RWPE2 (cell line): Measurements from ENCODE around the gene MT1H.

Experiments
- ATAC-seq: fragments of 200-7000 bp; cut with Tn5 transposase; 3 replicates; pipeline ENCODE4 v1.9.1; 2021; ENCODE audit warnings: low read depth
- DNase-seq: peaks from one replicate; pipeline ENCODE4 v3.0.0-alpha.2; 2020; ENCODE audit warnings: low spot score
- H3K27ac ChIP-seq: fragments of 450-650 bp; 2 replicates; pipeline ENCODE4 v1.5.1; 2017; ENCODE audit warnings: mild to moderate bottlenecking; ENCODE audit not compliant: poor library complexity, severe bottlenecking
- H3K27me3 ChIP-seq: fragments of 250-450 bp; sonication (Bioruptor Pico); 2 replicates; pipeline ENCODE4 v1.5.1; 2021; ENCODE audit warnings: mild to moderate bottlenecking, moderate library complexity; ENCODE audit not compliant: insufficient read depth, poor library complexity, severe bottlenecking
- H3K36me3 ChIP-seq: fragments of 250-450 bp; sonication (Bioruptor Pico); 2 replicates; pipeline ENCODE4 v1.5.1; 2020; ENCODE audit warnings: low read depth, mild to moderate bottlenecking, moderate library complexity
- H3K4me1 ChIP-seq: fragments of 250-450 bp; sonication (Bioruptor Pico); 2 replicates; pipeline ENCODE4 v1.5.1; 2021; ENCODE audit warnings: mild to moderate bottlenecking, moderate library complexity; ENCODE audit not compliant: insufficient read depth, poor library complexity, severe bottlenecking
- H3K4me3 ChIP-seq: fragments of 250-450 bp; sonication (Bioruptor Pico); 2 replicates; pipeline ENCODE4 v1.5.1; 2021; ENCODE audit warnings: mild to moderate bottlenecking, moderate library complexity; ENCODE audit not compliant: severe bottlenecking
- H3K9me3 ChIP-seq: fragments of 250-450 bp; sonication (Bioruptor Pico); 2 replicates; pipeline ENCODE4 v1.5.1; 2021; ENCODE audit warnings: mild to moderate bottlenecking, moderate library complexity; ENCODE audit not compliant: severe bottlenecking
- CTCF ChIP-seq: fragments of 450-650 bp; IDR thresholded peaks from one replicate; pipeline ENCODE4 v1.5.1; 2017; ENCODE audit warnings: mild to moderate bottlenecking, moderate library complexity; ENCODE audit not compliant: poor library complexity, severe bottlenecking

Gene MT1H

GRCh38 chr16:56632848-56633365 lies 36.7 kb upstream of the MT1H start:
- no peaks in the 10 kb centered on the region for H3K27me3 ChIP-seq
- H3K4me3 ChIP-seq, result no peak overlapping the region
- no peak for ATAC-seq

GRCh38 chr16:56633535-56633934 lies 36.1 kb upstream of the MT1H start:
- Histone ChIP-seq H3K27me3 (no peaks in the 10 kb centered on the region), H3K27ac (no peak overlapping the region), H3K4me3 (no peak overlapping the region), H3K4me1 (no peaks in the 10 kb centered on the region), H3K9me3 (no peaks in the 10 kb centered on the region), H3K36me3 (no peaks in the 10 kb centered on the region)
- no peak for TF ChIP-seq CTCF
- DNase-seq, result no peak
- ATAC-seq, result no peak

More at GRCh38 chr16:56632848-56633365, 36.7 kb upstream of the MT1H start:
- DNase-seq, result no peak
- Histone ChIP-seq H3K4me1 (no peaks in the 10 kb centered on the region), H3K27ac (no peak overlapping the region), H3K9me3 (no peaks in the 10 kb centered on the region), H3K36me3 (no peaks in the 10 kb centered on the region)
- TF ChIP-seq CTCF, result no peak

GRCh38 chr16:56634715-56635440 lies 34.7 kb upstream of the MT1H start:
- Histone ChIP-seq H3K27me3 (no peaks in the 10 kb centered on the region), H3K9me3 (no peaks in the 10 kb centered on the region), H3K4me1 (no peaks in the 10 kb centered on the region), H3K27ac (no peak overlapping the region), H3K4me3 (no peak overlapping the region), H3K36me3 (no peaks in the 10 kb centered on the region)
- no peak for DNase-seq
- no peak for TF ChIP-seq CTCF
- ATAC-seq, result no peak

GRCh38 chr16:56635441-56635967 lies 34.1 kb upstream of the MT1H start:
- H3K36me3 ChIP-seq, result no peaks in the 10 kb centered on the region
- H3K9me3 ChIP-seq, result no peaks in the 10 kb centered on the region
- H3K27ac ChIP-seq, result no peak overlapping the region
- no peaks in the 10 kb centered on the region for H3K4me1 ChIP-seq
- no peak for TF ChIP-seq CTCF
- DNase-seq (no peak), ATAC-seq (no peak)
- no peak overlapping the region for H3K4me3 ChIP-seq
- no peaks in the 10 kb centered on the region for H3K27me3 ChIP-seq
